HG02798 (cell line): ENCODE results near the gene MAP4K5.

Source experiments
- ATAC-seq: cut with Tn5 transposase; IDR thresholded peaks from one replicate; pipeline ENCODE4 v1.9.1; 2021; ENCODE audit warnings: mild to moderate bottlenecking; ENCODE audit not compliant: unreplicated experiment, poor library complexity

Gene MAP4K5

GRCh38 chr14:50377550-50378085 lies 154.8 kb downstream of the MAP4K5 start:
- no peak for ATAC-seq

- no peak for ATAC-seq
Measured at GRCh38 chr14:50375760-50376159, 156.6 kb downstream of the MAP4K5 start.

GRCh38 chr14:50373959-50374358 lies 158.4 kb downstream of the MAP4K5 start:
- no peak for ATAC-seq

- ATAC-seq: no peak
Measured at GRCh38 chr14:50371546-50371945, 160.8 kb downstream of the MAP4K5 start.
